H54 (cell line): ENCODE data around the gene HSFX4.
"Not testable (repeated sequence)": the region's sequence is repeated elsewhere in the genome, so short reads cannot be mapped to it uniquely, and the experiment has no call there.

Experiments
- DNase-seq: peaks from one replicate; pipeline ENCODE4 v3.0.0; 2011; ENCODE audit warnings: low spot score, mixed read lengths; ENCODE audit not compliant: insufficient read length
- FAIRE-seq: peaks from 3 replicates; lab custom pipeline; 2011; peaks lifted over from hg19 to GRCh38; lab: Jason Lieb, UNC
- POLR2A ChIP-seq: IDR thresholded peaks from 2 replicates; pipeline ENCODE4 v1.6.1; 2011; ENCODE audit warnings: low read depth, mild to moderate bottlenecking, low read length

Gene HSFX4

DNA sequence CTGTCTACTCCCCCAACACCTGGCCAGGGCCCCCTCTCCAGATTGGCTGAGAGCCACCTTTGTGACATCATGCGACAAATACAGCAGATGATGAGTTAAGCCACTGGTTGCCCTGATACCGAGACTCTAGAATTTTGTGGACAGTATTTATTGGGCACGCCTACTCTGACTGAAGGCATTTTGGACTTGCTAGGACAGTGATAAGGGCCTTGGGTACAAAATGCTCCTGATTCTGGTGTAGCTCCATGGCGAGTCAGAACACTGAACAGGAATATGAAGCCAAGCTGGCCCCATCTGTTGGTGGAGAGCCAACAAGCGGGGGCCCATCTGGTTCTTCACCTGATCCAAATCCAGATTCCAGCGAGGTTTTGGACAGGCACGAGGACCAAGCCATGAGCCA, at the start of gene HSFX4:
Gene HSFX4 (plus strand): TSS at position 174 of the 400 bp plus-strand sequence. CDS start 72 bp downstream, at position 246.
- DNase-seq, FAIRE-seq: not testable (repeated sequence)

- DNase-seq (no peak), FAIRE-seq (no peak)
Measured at GRCh38 chrX:149881081-149881711, 48.2 kb upstream of the HSFX4 start, which contains the start of gene MAGEA8. TSS of gene MAGEA8 (plus strand) at chrX:149881183. CDS start at chrX:149884273, 3,090 bp downstream.

DNA sequence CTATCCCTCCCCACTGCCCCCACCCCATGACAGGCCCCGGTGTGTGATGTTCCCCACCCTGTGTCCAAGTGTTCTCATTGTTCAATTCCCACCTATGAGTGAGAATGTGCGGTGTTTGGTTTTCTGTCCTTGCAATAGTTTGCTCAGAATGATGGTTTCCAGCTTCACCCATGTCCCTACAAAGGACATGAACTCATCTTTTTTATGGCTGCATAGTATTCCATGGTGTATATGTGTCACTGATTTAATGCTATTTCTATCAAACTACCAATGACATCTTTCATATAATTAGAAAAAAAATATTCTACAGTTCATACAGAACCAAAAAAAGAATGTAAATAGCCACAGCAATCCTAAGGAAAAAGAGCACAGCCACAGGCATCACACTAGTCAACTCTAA, 38.5 kb upstream of the HSFX4 start:
- not testable (repeated sequence) for DNase-seq, FAIRE-seq

More at GRCh38 chrX:149881081-149881711, 48.2 kb upstream of the HSFX4 start, which contains the start of gene MAGEA8:
- TF ChIP-seq POLR2A = no peak

DNA sequence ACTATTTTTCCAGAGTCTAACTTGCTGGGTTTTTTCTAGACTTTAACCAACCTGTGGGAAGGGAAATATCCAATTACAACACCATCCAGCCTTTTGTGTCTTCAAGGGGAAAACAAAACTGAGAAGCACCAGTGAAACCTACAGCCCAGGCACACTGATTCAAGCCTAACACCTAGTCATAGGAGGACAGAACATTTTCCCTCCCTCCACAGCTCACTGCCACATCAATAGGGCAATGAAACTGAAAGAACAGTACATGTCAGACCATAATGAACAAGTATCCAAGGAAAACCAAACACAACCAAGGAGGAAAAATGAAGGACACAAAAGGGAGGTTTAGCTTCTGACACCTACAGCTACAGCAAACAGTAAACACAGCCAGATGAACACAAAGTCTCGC, 30.8 kb upstream of the HSFX4 start:
- DNase-seq = no peak
- no peak for FAIRE-seq
- no peak for TF ChIP-seq POLR2A

DNA sequence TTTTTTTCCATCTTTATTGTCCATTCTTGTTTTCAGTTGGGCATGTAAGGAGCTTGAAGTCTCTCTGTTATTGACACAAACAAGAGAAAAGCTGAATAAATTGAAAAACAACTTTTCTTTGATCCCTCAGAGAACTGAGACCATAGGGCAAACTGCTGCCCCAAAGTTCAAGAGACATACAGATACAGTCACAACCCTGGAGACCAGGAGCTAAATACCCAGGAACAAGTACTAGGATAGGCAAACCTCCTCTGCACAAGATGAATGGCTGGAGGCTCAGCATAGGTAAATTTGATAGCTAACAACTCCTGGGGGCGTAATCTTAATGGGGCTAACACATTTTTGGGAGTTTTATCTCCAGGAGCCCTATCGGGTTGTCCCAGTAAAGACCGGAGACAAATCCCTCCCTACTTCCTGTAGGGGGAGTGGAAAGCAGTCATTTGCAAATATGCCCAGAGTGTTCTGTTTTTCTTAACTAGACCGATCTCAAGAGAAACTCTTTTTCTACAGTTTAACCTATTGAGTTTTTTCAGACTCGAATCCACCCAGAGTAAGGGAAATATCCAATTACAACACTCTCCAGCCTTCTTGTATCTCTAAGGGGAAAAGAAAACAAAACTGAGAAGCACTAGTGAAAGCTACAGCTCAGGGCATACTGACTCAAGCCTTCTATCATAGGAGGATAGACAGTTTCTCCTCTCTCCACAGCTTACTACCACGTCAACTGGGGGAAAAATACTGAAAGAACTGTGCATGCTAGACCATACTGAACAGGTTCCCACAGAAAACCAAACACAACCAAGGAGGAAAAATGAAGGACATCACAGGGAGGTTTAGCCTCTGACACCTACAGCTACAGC, 25.3 kb upstream of the HSFX4 start:
- DNase-seq = no peak
- no peak for FAIRE-seq
- TF ChIP-seq POLR2A = no peak

GRCh38 chrX:149908308-149908707, 21.1 kb upstream of the HSFX4 start:
- no peak for DNase-seq
- TF ChIP-seq POLR2A = no peak
- FAIRE-seq = no peak

- no peak for FAIRE-seq
- no peak for TF ChIP-seq POLR2A
- no peak for DNase-seq
Measured at GRCh38 chrX:149908727-149909126, 20.6 kb upstream of the HSFX4 start.

- TF ChIP-seq POLR2A = no peak
- DNase-seq = no peak
- no peak for FAIRE-seq
Measured at GRCh38 chrX:149909324-149910177, 19.8 kb upstream of the HSFX4 start.

DNA sequence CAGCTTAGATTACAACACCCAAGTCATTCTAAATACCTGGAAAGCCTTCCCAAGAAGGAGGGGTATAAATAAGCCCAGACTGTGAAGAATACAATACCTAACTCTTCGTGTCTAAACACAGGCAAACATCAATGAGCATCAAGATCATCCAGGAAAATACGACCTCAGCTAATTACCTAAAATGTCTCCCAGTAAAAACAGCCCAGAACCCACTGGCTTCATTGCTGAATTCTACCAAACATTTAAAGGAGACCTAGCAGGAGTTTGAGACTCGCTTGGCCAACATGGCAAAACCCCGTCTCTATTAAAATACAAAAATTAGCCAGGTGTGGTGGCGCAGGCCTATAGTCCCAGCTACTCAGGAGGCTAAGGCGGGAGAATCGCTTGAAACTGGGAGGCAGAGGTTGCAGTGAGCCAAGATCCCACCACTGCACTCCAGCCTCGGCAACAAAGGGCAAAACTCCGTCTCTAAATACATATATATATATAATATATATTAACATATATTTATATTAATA, 19.1 kb upstream of the HSFX4 start:
- no peak for DNase-seq
- TF ChIP-seq POLR2A = no peak
- no peak for FAIRE-seq

DNA sequence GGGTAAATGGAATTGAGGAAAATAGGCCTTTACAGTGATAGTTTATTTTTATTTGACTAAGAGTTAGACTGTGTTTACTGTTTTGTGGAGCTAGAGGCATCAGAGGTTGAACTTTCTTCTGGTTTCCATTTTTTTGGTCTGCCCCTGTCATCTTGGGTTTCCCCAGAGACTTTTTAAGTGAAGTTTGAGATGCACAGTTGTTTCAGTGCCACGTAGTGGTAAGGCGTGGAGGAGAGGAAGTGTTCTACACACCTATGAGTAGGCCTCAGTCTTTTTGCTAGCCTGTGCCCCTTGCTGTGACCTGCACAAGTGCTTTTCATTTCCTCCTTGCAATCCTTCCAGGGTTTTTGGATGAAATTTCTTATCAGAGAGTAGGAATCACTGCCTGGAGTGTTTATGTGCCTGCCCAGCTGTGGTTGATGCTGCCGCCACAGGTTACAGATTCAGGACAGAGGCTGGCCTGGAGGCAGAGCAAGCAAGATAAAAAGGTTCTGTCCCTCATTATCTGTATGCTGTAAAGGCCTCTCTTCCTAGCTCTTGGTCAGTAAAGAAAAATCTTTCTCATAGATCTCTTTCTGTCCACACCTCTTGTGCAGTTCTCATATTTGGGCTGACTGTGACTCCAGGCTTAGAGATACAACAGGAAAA, 12.5 kb upstream of the HSFX4 start:
- FAIRE-seq (no peak), DNase-seq (no peak)
- TF ChIP-seq POLR2A = no peak

- not testable (repeated sequence) for DNase-seq, FAIRE-seq
Measured at GRCh38 chrX:149923836-149924235, 5.5 kb upstream of the HSFX4 start.

GRCh38 chrX:149924434-149924833, 4.9 kb upstream of the HSFX4 start:
- DNase-seq, FAIRE-seq: not testable (repeated sequence)

DNA sequence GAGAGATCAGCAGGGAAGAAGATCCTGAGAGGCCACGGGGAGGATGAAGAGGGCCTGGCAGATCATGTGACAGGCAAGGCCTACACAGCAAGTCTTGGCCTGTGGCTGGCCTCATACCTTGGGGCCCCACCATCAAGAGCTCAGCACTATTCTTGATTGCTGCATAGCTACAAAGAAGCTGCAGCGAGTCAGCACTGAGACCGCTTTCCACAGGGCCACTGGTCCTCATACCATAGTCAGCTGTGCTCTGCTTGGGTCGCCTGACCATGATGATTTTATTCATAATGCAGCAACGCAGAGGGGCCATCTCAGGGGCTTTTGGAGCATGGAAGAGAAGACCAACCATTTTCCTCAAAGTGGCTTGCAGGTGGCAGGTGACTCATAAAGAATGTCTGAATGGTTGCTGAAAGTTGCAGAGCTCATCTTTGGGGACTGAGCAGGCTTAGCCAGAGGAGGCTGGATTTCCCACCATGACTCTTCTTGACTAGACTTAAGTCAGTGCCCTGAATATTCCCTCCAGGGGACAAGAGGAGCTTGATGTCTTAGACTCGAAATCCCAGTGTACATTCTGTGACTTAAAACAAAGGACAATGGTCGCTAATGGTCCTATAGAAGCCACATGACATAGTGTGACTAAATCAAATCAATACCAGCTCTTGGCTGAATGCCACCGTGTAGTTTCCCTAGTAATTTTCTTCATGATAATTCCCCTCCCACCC, 2.0 kb upstream of the HSFX4 start:
- FAIRE-seq, DNase-seq: not testable (repeated sequence)

DNA sequence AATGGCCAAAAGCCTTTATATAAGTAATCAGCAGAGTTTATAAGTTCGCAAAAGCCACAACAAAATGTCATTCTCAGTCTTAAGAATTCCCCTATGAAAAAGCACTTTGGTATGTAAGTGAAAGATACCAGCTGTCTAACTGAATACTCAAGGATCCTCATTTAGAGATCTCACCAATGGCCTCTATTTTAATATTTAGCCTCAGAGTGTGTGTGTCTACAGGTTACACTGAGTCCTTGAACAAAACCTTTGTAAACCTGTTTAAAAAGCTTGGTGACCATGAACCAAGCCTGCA, 1.5 kb upstream of the HSFX4 start:
- DNase-seq, FAIRE-seq: not testable (repeated sequence)

DNA sequence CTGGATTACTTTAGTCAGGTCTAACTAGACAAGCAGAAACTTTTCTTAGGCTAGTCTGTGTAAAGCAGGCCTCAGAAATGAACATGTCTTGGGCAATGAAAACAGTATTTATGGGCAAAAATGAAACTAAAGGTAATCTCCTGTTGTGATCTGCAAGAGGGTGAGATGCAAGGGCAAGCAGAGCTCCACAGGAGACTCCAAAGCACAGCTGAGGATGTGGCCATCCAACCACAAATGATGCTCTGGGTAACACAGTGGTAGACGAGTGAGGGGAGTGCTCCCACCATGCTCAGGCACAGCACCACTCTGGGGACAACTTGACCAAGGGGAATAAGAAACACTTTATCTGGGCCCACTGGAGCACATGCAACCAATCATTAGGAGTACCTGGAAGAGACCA, 738 bp upstream of the HSFX4 start:
- not testable (repeated sequence) for FAIRE-seq, DNase-seq

GRCh38 chrX:149931355-149931754, 2.0 kb downstream of the HSFX4 start:
- not testable (repeated sequence) for DNase-seq, FAIRE-seq

GRCh38 chrX:149932150-149932549, 2.8 kb downstream of the HSFX4 start:
- not testable (repeated sequence) for FAIRE-seq

DNA sequence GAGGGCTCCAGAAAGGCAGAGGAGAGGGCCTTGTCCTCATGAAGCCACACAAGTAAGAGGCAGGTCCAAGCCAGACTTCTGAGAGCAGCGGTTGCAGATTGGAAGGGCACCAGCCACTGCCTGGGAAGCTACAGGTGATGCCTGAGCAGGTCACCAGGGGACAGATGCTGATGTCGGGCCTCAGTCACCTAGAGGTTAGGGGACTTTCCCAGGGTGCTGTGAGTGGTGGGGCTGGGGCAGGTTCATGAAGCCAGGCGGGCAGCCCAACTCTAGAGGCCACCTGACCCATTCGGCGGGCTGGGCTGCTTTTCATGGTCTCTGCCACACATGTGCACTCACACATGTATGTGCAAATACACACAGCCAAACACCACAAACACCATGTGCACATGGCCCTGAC, 3.6 kb downstream of the HSFX4 start:
- FAIRE-seq, DNase-seq: not testable (repeated sequence)

More at GRCh38 chrX:149932150-149932549, 2.8 kb downstream of the HSFX4 start:
- not testable (repeated sequence) for DNase-seq
